Trophoblast cell (in vitro differentiated cells and primary cell): ENCODE measurements around the gene ELAC2.

Experiments used
- DNase-seq, 2 donors: peaks; one replicate each; pipeline ENCODE4 v3.0.0-alpha.2; 2016
- H2AFZ ChIP-seq: 2 replicates; pipeline ENCODE4 v1.6.1; 2013; ENCODE audit warnings: low read length, moderate library complexity, mild to moderate bottlenecking; ENCODE audit not compliant: insufficient read depth, poor library complexity
- H2AK5ac ChIP-seq: 2 replicates; pipeline ENCODE4 v1.6.1; 2013; ENCODE audit warnings: mild to moderate bottlenecking, low read length
- H2BK120ac ChIP-seq: 2 replicates; pipeline ENCODE4 v1.6.1; 2013; ENCODE audit warnings: low read length, mild to moderate bottlenecking, moderate library complexity; ENCODE audit not compliant: insufficient read depth, poor library complexity
- H2BK12ac ChIP-seq: 2 replicates; pipeline ENCODE4 v1.6.1; 2013; ENCODE audit warnings: mild to moderate bottlenecking, low read length, moderate library complexity
- H2BK5ac ChIP-seq: 2 replicates; pipeline ENCODE4 v1.6.1; 2013; ENCODE audit warnings: low read length, low read depth, moderate library complexity, mild to moderate bottlenecking; ENCODE audit not compliant: poor library complexity
- H3K14ac ChIP-seq: 2 replicates; pipeline ENCODE4 v1.6.1; 2013; ENCODE audit warnings: mild to moderate bottlenecking, low read length
- H3K18ac ChIP-seq: 2 replicates; pipeline ENCODE4 v1.6.1; 2013; ENCODE audit warnings: mild to moderate bottlenecking, low read length
- H3K23ac ChIP-seq: 2 replicates; pipeline ENCODE4 v1.6.1; 2013; ENCODE audit warnings: low read length
- H3K27ac ChIP-seq: 2 replicates; pipeline ENCODE4 v1.5.1; 2013; ENCODE audit warnings: low read depth, mild to moderate bottlenecking, inconsistent platforms, low read length, moderate library complexity
- H3K27me3 ChIP-seq: 2 replicates; pipeline ENCODE4 v1.6.1; 2013; ENCODE audit warnings: inconsistent platforms, mild to moderate bottlenecking, low read length, moderate library complexity; ENCODE audit not compliant: insufficient read depth
- H3K36me3 ChIP-seq, 2 experiments: 1 replicate in 1 of 2; 2 replicates in 1 of 2; pipeline ENCODE4 v1.6.1; 2013; ENCODE audit warnings: low read length in 2 of 2, mild to moderate bottlenecking in 2 of 2, moderate library complexity in 1 of 2; ENCODE audit not compliant: insufficient read depth in 2 of 2, control insufficient read depth in 1 of 2
- H3K4ac ChIP-seq: 2 replicates; pipeline ENCODE4 v1.6.1; 2013; ENCODE audit warnings: low read depth, mild to moderate bottlenecking, low read length, moderate library complexity
- H3K4me1 ChIP-seq, 2 experiments: 1 replicate in 1 of 2; 2 replicates in 1 of 2; pipeline ENCODE4 v1.6.1; 2013; ENCODE audit warnings: low read length in 2 of 2, mild to moderate bottlenecking in 2 of 2, moderate library complexity in 1 of 2; ENCODE audit not compliant: insufficient read depth in 2 of 2, control insufficient read depth in 1 of 2
- H3K4me2 ChIP-seq: 2 replicates; pipeline ENCODE4 v1.6.1; 2013; ENCODE audit warnings: inconsistent platforms, mild to moderate bottlenecking, low read length, moderate library complexity
- H3K4me3 ChIP-seq: 2 replicates; pipeline ENCODE4 v1.5.1; 2013; ENCODE audit warnings: mild to moderate bottlenecking, low read depth, low read length, inconsistent platforms
- H3K79me1 ChIP-seq: one replicate; pipeline ENCODE4 v1.6.1; 2013; ENCODE audit warnings: low read length
- H3K79me2 ChIP-seq: 2 replicates; pipeline ENCODE4 v1.6.1; 2013; ENCODE audit warnings: low read length, mild to moderate bottlenecking; ENCODE audit not compliant: control insufficient read depth, insufficient read depth, poor library complexity
- H3K9ac ChIP-seq: 2 replicates; pipeline ENCODE4 v1.6.1; 2013; ENCODE audit warnings: mild to moderate bottlenecking, low read length
- H3K9me3 ChIP-seq: 2 replicates; pipeline ENCODE4 v1.6.1; 2013; ENCODE audit warnings: low read depth, mild to moderate bottlenecking, control low read depth, inconsistent platforms, low read length; ENCODE audit not compliant: insufficient read depth
- H4K12ac ChIP-seq: 2 replicates; pipeline ENCODE4 v1.6.1; 2013; ENCODE audit warnings: low read depth, mild to moderate bottlenecking, low read length, moderate library complexity
- H4K8ac ChIP-seq: 2 replicates; pipeline ENCODE4 v1.6.1; 2013; ENCODE audit warnings: low read depth, mild to moderate bottlenecking, low read length, moderate library complexity
- H4K91ac ChIP-seq: one replicate; pipeline ENCODE4 v1.6.1; 2013; ENCODE audit warnings: low read depth, mild to moderate bottlenecking, low read length, moderate library complexity
- WGBS: extraction: QIAGEN DNeasy Blood & Tissue Kit; methylation state at CpG from one replicate; pipeline ENCODE4 v1.1.7; 2013; ENCODE audit warnings: missing lambda C conversion rate; ENCODE audit not compliant: insufficient read length, insufficient coverage; ENCODE audit errors: extremely low coverage; 5-methylcytosine and 5-hydroxymethylcytosine counted together

The ELAC2 gene

DNA sequence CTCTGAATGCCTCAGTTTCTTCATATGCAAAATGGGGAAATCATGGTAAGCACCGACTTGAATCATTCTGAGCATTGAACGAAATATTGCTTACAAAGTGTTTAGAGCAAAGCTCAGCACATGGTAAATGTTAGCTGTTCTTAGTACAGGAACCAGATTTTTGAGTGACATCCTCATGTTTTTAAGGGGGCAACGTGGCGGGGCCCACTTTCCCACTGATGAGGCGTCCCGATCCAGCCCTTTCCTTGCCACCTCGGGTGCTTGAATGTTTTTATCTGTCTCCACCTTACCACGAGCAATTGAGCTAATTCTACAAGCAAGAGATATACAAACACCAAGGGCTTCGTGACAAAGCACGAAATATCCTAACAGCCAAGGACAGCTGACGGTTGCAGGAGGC lies 49.9 kb downstream of the ELAC2 start:
- WGBS: no CpG with 5 or more reads among the region's 11 CpGs
- Histone ChIP-seq H2AK5ac (no peak overlapping the region), H3K27ac (no peak overlapping the region)

DNA sequence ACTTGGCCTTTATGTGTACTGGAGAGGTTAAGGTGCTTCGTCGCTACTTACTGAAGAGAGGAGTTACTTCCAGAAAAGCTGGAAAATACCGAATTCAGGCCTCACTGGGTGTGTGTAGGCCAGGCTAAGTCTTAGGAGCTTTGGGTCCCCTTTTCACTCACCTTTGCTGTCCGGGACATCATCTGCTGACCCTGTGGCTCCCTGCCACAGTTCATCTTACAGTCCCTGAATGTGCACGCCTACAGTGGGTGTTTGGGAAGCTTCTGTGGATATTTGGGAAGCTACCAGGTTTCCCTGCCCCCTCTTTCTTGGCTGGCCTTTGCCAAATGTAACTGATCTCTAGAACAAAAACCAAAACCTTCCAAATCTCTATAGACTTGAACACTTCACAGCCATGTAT lies 51.4 kb downstream of the ELAC2 start:
- H4K12ac ChIP-seq: no peak overlapping the region
- no peak overlapping the region for H3K27ac ChIP-seq
- no peak overlapping the region for H3K18ac ChIP-seq
- no peaks in the 10 kb centered on the region for H3K9me3 ChIP-seq
- no peaks in the 10 kb centered on the region for H3K27me3 ChIP-seq
- peaks cover 0 to 5% of the 10 kb centered on the region in 2 experiments for H3K36me3 ChIP-seq
- no peak overlapping the region for H4K91ac ChIP-seq
- H3K4me1 ChIP-seq: no peaks in the 10 kb centered on the region
- H3K79me2 ChIP-seq: no peaks in the 10 kb centered on the region
- H3K4me3 ChIP-seq: no peak overlapping the region
- no peak overlapping the region for H3K23ac ChIP-seq
- H3K9ac ChIP-seq: no peak overlapping the region
- H3K4me2 ChIP-seq: no peak overlapping the region
- no peak for DNase-seq
- H2BK12ac ChIP-seq: no peak overlapping the region
- H2AFZ ChIP-seq: no peak overlapping the region
- no peak overlapping the region for H2BK120ac ChIP-seq
- no peak overlapping the region for H2AK5ac ChIP-seq
- H3K79me1 ChIP-seq: no peaks in the 10 kb centered on the region
- H3K14ac ChIP-seq: no peak overlapping the region
- no peak overlapping the region for H2BK5ac ChIP-seq
- no peak overlapping the region for H3K4ac ChIP-seq
- H4K8ac ChIP-seq: no peak overlapping the region
- WGBS: no CpG with 5 or more reads among the region's 5 CpGs

More for the DNA sequence above, 49.9 kb downstream of the ELAC2 start:
- no peak overlapping the region for H3K4me3 ChIP-seq
- H3K18ac ChIP-seq: no peak overlapping the region
- H2BK5ac ChIP-seq: no peak overlapping the region
- no peak overlapping the region for H3K9ac ChIP-seq
- H3K79me2 ChIP-seq: no peaks in the 10 kb centered on the region
- no peak overlapping the region for H3K4me2 ChIP-seq
- H2BK120ac ChIP-seq: no peak overlapping the region
- no peaks in the 10 kb centered on the region for H3K79me1 ChIP-seq
- H2BK12ac ChIP-seq: no peak overlapping the region
- H4K8ac ChIP-seq: no peak overlapping the region
- H3K27me3 ChIP-seq: no peaks in the 10 kb centered on the region
- DNase-seq: no peak
- no peak overlapping the region for H3K14ac ChIP-seq
- H4K12ac ChIP-seq: no peak overlapping the region
- H3K36me3 ChIP-seq: peaks cover 0 to 5% of the 10 kb centered on the region in 2 experiments
- no peak overlapping the region for H4K91ac ChIP-seq
- H3K23ac ChIP-seq: no peak overlapping the region
- no peaks in the 10 kb centered on the region for H3K4me1 ChIP-seq
- no peak overlapping the region for H2AFZ ChIP-seq
- no peaks in the 10 kb centered on the region for H3K9me3 ChIP-seq
- H3K4ac ChIP-seq: no peak overlapping the region

- no CpG with 5 or more reads among the region's 3 CpGs for WGBS
- H2BK12ac ChIP-seq: no peak overlapping the region
These were observed 51.8 kb downstream of the ELAC2 start for GRCh38 chr17:12965988-12966387.

GRCh38 chr17:12964840-12965239 lies 53.0 kb downstream of the ELAC2 start:
- H3K9me3 ChIP-seq: no peaks in the 10 kb centered on the region
- H2AFZ ChIP-seq: no peak overlapping the region
- H3K4me1 ChIP-seq: no peaks in the 10 kb centered on the region
- no peak overlapping the region for H3K23ac ChIP-seq
- H3K4me3 ChIP-seq: no peak overlapping the region
- no CpG with 5 or more reads among the region's 10 CpGs for WGBS
- H3K27ac ChIP-seq: no peak overlapping the region
- no peak overlapping the region for H2BK120ac ChIP-seq
- no peak overlapping the region for H2BK12ac ChIP-seq
- no peak for DNase-seq
- no peak overlapping the region for H3K14ac ChIP-seq
- H3K4me2 ChIP-seq: no peak overlapping the region
- H2BK5ac ChIP-seq: no peak overlapping the region
- no peaks in the 10 kb centered on the region for H3K79me1 ChIP-seq
- no peak overlapping the region for H4K12ac ChIP-seq
- H2AK5ac ChIP-seq: no peak overlapping the region
- H3K18ac ChIP-seq: no peak overlapping the region
- no peak overlapping the region for H4K91ac ChIP-seq
- H3K79me2 ChIP-seq: no peaks in the 10 kb centered on the region
- H4K8ac ChIP-seq: no peak overlapping the region
- H3K9ac ChIP-seq: no peak overlapping the region
- peaks cover 0 to 5% of the 10 kb centered on the region in 2 experiments for H3K36me3 ChIP-seq
- no peaks in the 10 kb centered on the region for H3K27me3 ChIP-seq
- no peak overlapping the region for H3K4ac ChIP-seq

More at GRCh38 chr17:12965988-12966387, 51.8 kb downstream of the ELAC2 start:
- Histone ChIP-seq H3K9ac (no peak overlapping the region), H3K14ac (no peak overlapping the region), H3K4me2 (no peak overlapping the region), H2BK120ac (no peak overlapping the region), H3K79me2 (no peaks in the 10 kb centered on the region), H3K4me3 (no peak overlapping the region), H3K18ac (no peak overlapping the region), H2AFZ (no peak overlapping the region), H3K27ac (no peak overlapping the region), H3K4me1 (no peaks in the 10 kb centered on the region), H3K36me3 (peaks cover 0 to 5% of the 10 kb centered on the region in 2 experiments), H2AK5ac (no peak overlapping the region), H4K91ac (no peak overlapping the region), H4K12ac (no peak overlapping the region), H3K27me3 (no peaks in the 10 kb centered on the region), H3K23ac (no peak overlapping the region), H2BK5ac (no peak overlapping the region), H4K8ac (no peak overlapping the region), H3K79me1 (no peaks in the 10 kb centered on the region), H3K9me3 (no peaks in the 10 kb centered on the region), H3K4ac (no peak overlapping the region)
- no peak for DNase-seq
